GM19099 (cell line): Measurements from ENCODE around the gene MBTPS1.

Experiments
- POLR2A ChIP-seq: IDR thresholded peaks from 3 replicates; pipeline ENCODE4 v1.6.1; 2011; ENCODE audit warnings: low read depth; ENCODE audit not compliant: insufficient read length; ENCODE audit errors: extremely low read depth

The MBTPS1 gene

GRCh38 chr16:84115919-84116719, 623 bp downstream of the MBTPS1 start:
- no peak for TF ChIP-seq POLR2A

DNA sequence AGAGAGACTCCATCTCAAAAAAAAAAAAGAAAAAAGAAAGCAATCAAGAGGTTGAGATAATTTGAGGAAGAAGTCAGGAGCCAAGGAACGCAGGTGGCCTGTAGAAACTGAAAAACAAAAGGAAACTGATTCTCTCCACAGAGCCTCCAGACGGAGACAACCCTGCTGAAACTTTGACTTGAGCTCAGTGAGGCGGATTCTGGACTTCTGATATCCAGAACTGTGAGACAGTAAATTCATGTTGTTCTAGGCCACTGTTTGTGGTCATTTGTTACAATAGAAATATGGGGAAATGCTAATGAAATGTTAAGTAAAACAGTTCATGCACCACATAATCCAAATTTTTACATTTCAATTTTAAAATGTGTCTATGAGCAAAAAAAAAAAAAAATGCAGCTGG, 5.2 kb downstream of the MBTPS1 start:
- no peak for TF ChIP-seq POLR2A

DNA sequence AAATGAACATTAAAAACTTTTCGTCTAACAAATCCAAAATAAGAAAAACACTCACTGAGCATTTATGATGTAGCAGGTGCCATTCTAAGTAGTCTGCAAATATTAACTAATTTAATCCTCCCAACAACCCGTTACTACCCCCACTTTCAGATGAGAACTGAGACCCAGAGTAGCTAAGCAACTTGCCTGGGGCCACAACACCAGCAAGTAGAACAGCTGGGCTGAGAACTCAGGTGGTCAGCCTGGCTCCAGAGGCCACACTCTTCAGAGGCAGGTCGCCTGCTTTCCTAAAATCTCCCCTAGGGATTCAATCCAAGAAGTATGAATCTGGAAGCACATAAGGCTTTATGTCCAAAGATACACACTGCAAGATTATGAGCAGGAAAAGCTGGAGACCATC, 6.2 kb downstream of the MBTPS1 start:
- TF ChIP-seq POLR2A, result no peak

GRCh38 chr16:84109598-84110335, 7.0 kb downstream of the MBTPS1 start:
- no peak for TF ChIP-seq POLR2A

DNA sequence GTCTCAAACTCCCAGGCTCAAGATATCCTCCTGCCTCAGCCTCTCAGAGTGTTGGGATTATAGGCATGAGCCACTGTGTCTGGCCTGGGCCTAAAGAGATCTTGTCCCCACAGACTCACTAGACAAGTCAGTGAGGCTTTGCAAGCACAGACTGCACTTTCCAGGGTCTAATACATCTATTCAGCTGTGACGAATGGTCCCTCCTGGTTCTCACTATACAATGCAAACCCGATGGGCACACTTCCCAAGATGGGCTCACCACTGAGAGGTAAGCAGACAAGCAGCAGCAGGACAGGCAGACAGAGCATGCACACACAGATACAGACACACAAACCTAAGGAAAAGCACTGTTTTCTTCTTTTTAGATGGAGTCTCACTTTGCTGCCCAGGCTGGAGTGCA, 8.8 kb downstream of the MBTPS1 start:
- TF ChIP-seq POLR2A, result no peak

DNA sequence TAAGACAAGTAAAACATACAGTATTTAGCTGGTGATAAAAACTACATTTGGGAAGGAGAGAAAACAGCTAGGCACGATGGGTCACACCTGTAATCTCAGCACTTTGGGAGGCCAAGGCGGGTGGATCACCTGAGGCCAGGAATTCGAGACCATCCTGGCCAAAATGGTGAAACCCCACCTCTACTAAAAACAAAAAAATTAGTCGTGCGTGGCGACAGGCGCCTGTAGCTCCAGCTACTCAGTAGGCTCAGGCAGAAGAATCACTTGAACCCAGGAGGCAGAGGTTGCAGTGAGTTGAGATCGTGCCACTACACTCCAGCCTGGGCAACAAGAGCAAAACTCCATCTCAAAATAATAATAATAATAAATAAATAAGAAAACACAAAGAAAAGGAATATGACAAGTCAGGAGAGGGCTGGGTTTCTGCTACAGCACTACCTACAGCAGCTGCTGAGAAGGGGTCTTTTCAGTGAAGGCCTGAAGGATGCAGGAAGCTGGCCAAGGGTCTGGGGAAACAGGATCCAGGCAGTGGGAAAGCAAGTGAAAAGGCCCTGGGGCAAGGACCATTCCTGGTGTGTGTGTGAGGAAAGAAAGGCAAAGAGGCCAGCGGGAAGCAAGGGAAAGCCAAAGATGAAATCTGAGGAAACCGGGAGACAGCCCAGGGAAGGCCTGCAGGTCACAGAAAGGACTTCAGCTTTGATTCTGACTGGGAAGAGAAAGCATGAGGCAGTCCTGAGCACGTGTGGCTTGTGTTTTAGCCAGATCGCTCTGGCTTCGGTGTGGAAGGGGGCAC, 10.6 kb downstream of the MBTPS1 start:
- no peak for TF ChIP-seq POLR2A

DNA sequence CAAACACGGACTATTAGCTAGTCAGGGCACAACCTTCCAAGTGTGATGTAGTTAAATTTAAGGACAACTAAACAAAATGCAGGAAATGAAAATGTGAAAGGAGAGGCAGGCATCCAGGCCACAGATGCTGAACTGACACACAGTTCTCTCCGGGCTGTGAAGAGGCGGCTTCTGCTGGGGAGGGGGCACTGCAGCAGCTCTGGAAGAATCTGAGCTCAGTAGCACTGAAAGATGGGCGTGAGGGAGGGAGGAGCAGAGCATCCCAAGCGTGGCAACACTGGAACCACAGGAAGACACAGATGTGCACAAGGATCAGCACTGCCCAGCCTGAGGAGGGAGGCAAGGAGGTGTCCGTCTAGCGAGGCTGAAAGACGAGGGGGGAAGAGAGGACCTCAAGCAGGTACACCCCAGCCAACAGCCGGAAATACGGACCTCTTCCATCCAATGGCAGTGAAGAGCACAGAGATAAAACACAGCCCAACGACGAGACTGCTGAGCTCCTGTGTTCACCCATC, 11.4 kb downstream of the MBTPS1 start:
- no peak for TF ChIP-seq POLR2A

DNA sequence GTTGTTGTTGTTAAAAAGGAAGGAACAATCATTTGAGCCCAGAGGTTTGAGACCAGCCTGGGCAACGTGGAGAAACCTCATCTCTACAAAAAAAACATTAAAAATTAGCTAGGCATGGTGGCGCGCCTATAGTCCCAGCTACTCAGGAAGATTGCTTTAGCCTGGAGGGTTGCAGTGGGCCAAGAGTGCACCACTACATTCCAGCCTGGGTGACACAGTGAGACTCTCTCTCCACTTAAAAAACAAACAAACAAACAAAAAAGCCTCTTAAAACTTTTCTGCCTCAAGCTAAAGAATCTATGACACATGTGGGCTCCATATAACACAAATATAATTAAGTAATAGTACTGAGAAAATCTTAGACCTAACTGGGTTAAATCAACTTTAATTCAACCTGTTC, 12.5 kb downstream of the MBTPS1 start:
- TF ChIP-seq POLR2A, result no peak

GRCh38 chr16:84103678-84104077, 13.1 kb downstream of the MBTPS1 start:
- no peak for TF ChIP-seq POLR2A

GRCh38 chr16:84098939-84099338, 17.8 kb downstream of the MBTPS1 start:
- no peak for TF ChIP-seq POLR2A

DNA sequence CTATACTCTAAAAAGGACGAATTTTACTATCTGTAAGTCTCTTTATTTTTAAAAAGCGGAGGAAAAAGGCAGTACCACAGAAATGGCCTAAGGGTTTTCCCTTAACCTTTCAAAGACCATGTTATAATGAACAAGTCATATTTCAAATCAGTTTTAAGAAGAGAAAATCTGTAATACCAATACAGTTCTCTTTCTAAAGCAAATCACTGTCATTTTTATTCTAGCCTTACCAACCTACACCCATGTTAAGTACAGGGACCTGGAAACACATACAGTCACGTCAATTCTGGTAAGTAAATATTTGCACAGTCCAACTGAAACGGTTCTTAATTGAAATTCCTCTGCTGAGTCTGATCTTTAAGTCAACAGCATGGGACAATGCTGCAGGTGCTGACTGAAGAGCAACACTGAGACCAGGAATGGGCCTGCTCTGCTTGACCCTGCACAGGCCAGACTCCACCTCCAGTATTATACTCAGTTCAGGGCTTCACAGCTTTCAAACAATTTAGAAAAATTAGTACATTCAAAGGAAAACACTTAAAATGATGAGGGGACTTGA, 20.2 kb downstream of the MBTPS1 start:
- no peak for TF ChIP-seq POLR2A

GRCh38 chr16:84095466-84095865, 21.3 kb downstream of the MBTPS1 start:
- no peak for TF ChIP-seq POLR2A

GRCh38 chr16:84093879-84094270, 22.9 kb downstream of the MBTPS1 start:
- no peak for TF ChIP-seq POLR2A

DNA sequence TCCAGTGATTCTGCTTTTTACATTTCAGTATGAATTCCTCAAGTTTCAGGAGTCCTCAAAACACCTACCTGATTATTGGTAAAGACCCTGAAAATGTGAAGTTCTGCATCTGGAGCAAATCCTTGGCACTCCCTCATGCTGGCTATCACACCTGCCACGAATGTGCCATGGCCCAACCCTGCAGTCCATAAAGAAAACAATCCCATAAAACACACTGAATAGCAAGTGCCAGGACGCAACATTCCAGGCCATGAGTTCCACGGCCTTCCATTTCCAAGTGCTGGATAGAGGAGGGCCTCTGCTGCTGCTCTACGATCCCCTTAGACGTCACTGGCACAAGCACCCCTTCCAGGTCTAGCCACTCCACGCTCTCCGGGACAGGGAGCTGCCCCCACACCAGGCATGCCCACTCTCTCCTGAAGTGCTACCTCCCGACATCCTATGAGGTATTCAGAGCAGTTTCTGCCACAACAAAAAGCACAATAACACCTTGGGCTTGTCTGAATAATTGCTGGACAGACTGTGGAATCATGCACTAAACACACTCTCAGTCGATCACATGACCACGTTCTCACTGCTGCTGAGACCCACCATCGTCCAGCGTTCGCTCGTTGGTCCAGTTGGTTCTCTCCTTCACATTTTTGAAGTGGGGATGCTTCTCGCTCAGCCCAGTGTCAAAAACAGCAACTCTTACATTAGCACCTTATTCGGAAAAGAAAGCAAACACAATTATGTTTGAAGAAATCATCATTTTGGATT, 23.4 kb downstream of the MBTPS1 start:
- no peak for TF ChIP-seq POLR2A

DNA sequence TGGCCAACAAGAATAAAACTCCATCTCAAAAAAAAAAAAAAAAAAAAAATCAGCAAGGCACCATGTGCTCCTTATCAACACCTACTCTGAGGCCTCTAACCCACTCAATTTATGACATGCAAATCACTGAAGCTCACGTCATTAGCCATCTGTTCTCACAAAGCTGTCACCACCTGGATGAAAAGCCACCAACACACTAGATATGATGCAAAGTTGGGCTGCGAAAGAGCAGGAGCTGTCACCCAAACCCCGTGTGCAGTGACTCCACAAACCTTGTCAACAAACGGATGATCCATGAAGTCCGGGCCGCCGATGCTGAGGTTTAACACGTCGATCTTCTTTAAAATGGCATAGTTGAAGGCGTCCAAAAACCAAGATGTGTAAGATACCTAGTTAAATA, 25.3 kb downstream of the MBTPS1 start:
- TF ChIP-seq POLR2A, result no peak

DNA sequence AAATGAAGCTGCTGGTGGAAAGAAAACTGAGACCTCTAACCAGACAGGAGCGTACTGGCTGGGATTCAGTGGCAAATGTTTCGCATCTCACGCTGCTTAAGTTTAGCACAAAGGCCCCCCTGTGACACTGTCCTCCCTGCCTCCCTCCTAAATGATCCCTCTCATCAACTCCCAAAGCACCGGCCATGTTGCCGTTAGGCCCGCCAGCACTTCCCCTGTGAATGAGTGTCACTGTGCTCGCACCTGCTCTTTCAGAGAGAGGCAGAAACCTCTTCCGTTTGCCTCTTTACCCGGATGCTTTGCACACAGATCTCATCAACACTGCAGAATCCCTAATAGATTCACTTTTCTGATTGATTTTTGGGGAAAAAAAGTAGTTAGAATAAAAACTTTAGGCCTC, 26.5 kb downstream of the MBTPS1 start:
- TF ChIP-seq POLR2A, result no peak
